NT2/D1 (cell line): Measurements from ENCODE around the gene SERTAD3.

ENCODE experiments used
- SUZ12 ChIP-seq: IDR thresholded peaks from 2 replicates; pipeline ENCODE4 v1.6.1; 2011; ENCODE audit not compliant: insufficient read length, insufficient read depth; ENCODE audit errors: extremely low read depth
- YY1 ChIP-seq: IDR thresholded peaks from 2 replicates; pipeline ENCODE4 v1.6.1; 2011; ENCODE audit not compliant: insufficient read length, insufficient read depth
- ZNF274 ChIP-seq: IDR thresholded peaks from 2 replicates; pipeline ENCODE4 v1.6.1; 2011; ENCODE audit warnings: mild to moderate bottlenecking, low read depth, low read length

- TF ChIP-seq ZNF274 (no peak), YY1 (no peak), SUZ12 (no peak)
Measured at GRCh38 chr19:40403262-40403984, 40.7 kb downstream of the SERTAD3 start.
